Gastroesophageal sphincter (tissue), 3 donors: ENCODE measurements around the gene ETV6.

Experiments
- POLR2A ChIP-seq, 2 donors: fragments of 450-650 bp; IDR thresholded peaks; one replicate each; pipeline ENCODE4 v1.6.1; 2017; ENCODE audit warnings: antibody characterized with exemption in 2 of 2, mild to moderate bottlenecking in 2 of 2, moderate library complexity in 1 of 2
- POLR2AphosphoS5 ChIP-seq: sonication (generic); formaldehyde crosslinking; IDR thresholded peaks from one replicate; pipeline ENCODE4 v1.6.1; 2017; ENCODE audit warnings: antibody characterized with exemption
- TF ChIP-seq, protein P1 (sequence below), 4 experiments: fragments of 200-600 bp in 2 of 4; fragments of 450-650 bp in 2 of 4; sonication (generic) in 1 of 4; IDR thresholded peaks; one replicate each; pipeline ENCODE4 v1.5.1; 2017 to 2019; ENCODE audit warnings: antibody characterized with exemption in 4 of 4, mild to moderate bottlenecking in 2 of 4, moderate library complexity in 2 of 4

GRCh38 chr12:11607313-11608081, 42.0 kb upstream of the ETV6 start:
- no peak for TF ChIP-seq POLR2A (IDR thresholded peaks at IDR 0.05)
- TF ChIP-seq, protein P1, sequence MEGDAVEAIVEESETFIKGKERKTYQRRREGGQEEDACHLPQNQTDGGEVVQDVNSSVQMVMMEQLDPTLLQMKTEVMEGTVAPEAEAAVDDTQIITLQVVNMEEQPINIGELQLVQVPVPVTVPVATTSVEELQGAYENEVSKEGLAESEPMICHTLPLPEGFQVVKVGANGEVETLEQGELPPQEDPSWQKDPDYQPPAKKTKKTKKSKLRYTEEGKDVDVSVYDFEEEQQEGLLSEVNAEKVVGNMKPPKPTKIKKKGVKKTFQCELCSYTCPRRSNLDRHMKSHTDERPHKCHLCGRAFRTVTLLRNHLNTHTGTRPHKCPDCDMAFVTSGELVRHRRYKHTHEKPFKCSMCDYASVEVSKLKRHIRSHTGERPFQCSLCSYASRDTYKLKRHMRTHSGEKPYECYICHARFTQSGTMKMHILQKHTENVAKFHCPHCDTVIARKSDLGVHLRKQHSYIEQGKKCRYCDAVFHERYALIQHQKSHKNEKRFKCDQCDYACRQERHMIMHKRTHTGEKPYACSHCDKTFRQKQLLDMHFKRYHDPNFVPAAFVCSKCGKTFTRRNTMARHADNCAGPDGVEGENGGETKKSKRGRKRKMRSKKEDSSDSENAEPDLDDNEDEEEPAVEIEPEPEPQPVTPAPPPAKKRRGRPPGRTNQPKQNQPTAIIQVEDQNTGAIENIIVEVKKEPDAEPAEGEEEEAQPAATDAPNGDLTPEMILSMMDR (IDR thresholded peaks at IDR 0.05) = no peak
- peak; percentile 27 for TF ChIP-seq POLR2AphosphoS5
